ENCODE measurements around the gene PLEKHG2.

Gene PLEKHG2

DNA sequence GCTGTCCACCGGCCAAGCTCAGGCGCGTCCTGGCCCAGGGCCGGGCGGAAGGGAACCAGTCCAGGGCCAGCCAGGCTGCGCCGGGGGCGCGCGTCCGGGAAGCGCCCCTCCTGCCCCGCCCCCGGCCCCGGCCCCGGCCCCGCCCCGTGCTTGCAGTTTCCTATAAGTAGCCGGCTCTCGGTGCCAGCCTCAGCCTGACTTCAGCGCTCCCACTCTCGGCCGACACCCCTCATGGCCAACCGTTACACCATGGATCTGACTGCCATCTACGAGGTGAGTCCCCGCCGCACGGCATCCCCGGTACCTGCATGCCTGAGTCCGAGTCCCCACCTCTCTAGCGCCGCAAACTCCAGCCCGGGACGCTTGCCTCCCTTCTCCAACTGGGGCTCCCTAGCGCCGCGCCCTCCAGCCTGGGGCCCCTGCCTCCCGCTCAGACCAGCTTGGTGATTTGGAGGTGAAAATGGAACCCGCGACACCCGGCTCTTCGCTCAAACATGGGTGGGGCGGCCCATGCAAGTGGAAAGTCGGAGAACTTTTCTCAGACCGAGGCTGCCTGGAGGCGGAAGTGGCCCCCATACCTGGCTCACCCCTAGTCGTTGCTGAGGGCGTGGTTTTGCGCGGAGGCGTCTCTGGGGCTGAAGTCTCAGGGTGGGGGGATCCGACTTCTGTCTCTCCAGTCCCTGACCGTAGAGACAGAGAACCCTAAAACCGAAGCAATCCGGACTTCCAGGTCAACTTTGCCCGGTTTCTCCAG is 5.6 kb upstream of the PLEKHG2 start, which contains the start of gene ZFP36:
Gene ZFP36, plus strand, starts transcription at position 192 of the 754 bp plus-strand sequence. Its CDS starts 58 bp downstream, at position 250.
- no peak for FAIRE-seq

DNA sequence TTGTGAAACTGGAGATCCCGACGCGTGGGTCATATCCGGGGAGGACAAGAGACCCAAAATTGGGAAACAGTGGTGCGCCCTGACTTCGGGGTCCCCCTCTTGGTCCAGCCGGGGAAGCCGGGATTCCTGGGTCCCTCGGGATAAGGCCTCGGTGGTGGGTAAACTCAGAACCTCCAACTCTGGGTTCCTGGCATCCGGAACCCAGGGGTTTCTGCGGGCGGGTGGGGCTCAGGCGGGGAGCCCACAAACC is 5.1 kb upstream of the PLEKHG2 start:
- no peak for FAIRE-seq

DNA sequence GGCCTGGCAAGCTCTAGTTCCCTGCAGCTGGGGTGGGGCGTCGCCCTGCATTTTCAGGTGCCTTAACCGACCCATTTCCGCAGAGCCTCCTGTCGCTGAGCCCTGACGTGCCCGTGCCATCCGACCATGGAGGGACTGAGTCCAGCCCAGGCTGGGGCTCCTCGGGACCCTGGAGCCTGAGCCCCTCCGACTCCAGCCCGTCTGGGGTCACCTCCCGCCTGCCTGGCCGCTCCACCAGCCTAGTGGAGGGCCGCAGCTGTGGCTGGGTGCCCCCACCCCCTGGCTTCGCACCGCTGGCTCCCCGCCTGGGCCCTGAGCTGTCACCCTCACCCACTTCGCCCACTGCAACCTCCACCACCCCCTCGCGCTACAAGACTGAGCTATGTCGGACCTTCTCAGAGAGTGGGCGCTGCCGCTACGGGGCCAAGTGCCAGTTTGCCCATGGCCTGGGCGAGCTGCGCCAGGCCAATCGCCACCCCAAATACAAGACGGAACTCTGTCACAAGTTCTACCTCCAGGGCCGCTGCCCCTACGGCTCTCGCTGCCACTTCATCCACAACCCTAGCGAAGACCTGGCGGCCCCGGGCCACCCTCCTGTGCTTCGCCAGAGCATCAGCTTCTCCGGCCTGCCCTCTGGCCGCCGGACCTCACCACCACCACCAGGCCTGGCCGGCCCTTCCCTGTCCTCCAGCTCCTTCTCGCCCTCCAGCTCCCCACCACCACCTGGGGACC is 4.6 kb upstream of the PLEKHG2 start:
- no peak for FAIRE-seq

DNA sequence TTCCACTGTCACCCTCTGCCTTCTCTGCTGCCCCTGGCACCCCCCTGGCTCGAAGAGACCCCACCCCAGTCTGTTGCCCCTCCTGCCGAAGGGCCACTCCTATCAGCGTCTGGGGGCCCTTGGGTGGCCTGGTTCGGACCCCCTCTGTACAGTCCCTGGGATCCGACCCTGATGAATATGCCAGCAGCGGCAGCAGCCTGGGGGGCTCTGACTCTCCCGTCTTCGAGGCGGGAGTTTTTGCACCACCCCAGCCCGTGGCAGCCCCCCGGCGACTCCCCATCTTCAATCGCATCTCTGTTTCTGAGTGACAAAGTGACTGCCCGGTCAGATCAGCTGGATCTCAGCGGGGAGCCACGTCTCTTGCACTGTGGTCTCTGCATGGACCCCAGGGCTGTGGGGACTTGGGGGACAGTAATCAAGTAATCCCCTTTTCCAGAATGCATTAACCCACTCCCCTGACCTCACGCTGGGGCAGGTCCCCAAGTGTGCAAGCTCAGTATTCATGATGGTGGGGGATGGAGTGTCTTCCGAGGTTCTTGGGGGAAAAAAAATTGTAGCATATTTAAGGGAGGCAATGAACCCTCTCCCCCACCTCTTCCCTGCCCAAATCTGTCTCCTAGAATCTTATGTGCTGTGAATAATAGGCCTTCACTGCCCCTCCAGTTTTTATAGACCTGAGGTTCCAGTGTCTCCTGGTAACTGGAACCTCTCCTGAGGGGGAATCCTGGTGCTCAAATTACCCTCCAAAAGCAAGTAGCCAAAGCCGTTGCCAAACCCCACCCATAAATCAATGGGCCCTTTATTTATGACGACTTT is 3.9 kb upstream of the PLEKHG2 start:
- no peak for FAIRE-seq

DNA sequence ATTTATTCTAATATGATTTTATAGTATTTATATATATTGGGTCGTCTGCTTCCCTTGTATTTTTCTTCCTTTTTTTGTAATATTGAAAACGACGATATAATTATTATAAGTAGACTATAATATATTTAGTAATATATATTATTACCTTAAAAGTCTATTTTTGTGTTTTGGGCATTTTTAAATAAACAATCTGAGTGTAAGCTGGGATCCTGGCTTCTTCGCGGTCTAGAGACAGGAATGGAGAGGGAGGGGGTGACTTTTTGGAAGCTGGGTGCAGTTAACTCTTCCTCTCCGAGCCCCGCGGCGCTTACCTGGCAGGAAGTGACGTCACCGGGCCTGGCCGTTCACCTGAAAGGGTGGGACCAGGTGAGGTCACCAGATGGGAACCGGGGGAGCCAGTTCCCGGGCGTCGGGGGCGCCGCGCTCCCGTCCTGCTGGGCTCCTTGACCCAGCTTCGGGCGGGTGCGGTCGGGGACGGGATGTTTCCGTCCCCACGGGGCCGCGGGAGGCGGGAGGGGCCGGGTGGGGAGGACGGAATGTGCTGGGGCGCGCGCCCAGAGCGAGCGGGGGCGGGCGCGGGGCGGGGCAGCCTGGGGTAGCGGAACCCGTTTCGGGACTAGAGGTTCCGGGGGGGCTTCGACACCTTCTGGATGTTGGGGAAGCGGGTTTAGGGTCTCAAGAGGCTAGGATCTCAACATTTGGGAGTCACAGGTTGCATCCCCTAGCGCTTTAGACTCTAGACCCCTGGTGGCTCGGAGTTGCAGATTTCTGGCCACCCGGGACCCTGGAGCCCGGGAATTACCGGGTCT is 3.1 kb upstream of the PLEKHG2 start:
- FAIRE-seq: peak; percentile 70

DNA sequence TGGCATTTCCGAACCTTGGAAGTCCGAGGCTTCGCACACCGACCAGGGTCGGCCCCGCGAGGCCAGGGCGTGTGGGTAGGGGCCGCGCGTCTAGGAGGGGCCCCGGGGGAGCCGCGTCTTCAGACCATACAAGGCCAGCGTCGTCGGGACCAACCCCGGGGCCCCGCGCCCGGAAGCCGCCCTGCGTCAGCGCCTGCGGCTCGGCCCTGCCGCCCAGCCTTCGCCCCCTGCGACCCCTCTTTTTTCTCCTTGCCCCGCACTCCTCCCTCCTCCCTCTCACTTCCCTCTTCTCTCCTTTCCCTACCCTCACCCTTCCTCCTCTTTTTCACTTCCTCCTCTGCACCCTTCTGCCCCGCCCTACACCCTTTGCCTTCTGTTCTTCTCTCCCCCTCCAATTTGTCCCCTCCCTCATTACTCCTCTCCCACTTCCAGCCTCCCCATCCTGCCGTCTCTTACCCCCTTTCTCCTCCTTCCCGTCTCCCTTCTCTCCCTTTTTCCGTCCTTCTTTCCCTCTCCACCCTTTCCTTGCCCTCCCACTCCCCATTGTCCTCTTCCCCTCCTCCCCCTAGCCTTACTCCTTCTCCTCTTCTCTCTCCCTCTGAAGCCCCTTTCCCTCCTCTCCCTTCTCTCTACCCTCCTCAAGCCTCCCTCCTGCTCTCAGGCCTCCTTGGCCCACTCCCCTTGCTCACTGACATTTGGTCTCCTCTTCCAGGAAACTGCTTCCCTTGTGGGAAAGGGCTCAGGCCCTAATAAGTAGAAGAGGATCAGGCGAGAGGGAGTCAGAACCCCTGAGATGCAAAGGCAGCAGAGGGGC is 2.2 kb upstream of the PLEKHG2 start:
- no peak for FAIRE-seq

DNA sequence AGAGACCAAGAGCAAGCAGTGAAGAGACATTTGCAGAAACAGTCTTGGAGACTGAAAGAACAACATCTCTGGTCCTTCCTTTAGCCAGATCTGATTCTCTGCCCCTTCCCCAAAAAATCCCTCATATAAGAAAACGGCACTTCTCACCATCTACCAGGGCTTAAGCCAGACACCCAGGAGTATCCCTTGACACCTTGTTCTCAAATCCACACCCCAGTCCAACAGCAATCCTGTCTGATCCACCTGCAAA is 1.7 kb upstream of the PLEKHG2 start:
- FAIRE-seq: no peak

DNA sequence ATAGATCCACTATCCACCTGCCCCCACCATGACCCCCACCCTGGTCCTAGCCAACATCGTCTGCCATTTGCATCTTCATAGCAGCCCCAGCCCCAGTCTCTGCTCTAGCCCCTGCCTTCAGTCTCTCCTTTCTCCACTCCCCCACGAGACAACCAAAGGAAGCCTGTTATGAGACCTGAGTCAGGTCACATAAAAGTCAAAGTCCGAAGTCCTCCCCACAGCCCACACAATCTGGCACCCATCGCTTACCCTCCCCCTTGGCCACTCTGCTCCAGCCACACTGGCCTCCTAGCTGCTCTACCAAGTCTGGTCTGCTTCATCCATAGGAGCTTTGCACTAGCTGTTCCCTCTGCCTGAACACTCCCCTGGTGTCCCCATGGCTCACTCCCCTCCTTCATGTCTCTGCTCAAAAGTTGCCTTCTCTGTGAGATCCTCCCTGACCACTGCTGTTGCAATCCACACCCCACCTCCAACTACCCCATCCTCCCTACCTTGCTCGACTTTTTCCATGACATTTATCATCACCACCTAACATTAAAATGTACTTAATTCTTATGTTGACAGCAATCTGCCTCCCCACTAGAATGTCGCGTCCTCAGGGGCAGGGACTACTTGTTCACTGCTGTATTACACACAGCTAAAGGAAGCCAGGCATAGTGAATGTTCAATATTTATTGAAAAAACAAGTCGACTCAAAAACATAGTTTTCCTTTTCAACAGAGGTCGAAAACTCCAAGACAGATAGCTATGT is 1.2 kb upstream of the PLEKHG2 start:
- FAIRE-seq: no peak

DNA sequence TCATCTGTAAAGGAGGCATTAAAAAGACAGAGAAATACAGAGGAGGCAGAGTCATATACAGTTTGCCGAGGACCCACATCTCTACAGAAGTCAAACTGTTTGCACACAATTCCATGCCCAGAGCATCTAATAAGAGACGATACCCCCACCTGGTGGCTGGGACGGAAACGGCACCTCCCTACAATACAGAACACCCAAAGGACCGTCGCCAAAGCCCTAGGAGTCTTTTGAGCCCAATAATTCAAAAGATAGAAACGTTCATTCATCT is 703 bp upstream of the PLEKHG2 start:
- FAIRE-seq: no peak

DNA sequence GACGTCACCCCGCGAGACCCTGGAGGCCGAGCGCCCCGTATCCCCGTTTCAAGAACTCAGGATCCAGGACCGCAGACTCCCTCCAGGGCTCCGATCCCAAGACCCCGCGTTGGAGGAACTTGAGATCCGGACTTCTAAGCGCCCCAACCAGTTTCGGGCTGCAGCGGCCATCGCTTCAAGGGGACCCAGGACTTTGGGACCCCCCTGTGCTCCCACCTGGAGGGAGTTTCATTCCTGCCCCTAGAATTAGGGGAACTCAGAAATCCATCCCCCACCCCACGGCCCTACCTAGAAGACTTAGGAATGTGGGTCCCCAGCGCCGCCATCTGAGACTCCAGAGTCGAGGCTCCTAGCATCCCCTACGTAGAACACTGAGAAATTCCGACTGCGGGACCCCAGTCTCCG is 400 bp downstream of the PLEKHG2 start:
- no peak for FAIRE-seq

DNA sequence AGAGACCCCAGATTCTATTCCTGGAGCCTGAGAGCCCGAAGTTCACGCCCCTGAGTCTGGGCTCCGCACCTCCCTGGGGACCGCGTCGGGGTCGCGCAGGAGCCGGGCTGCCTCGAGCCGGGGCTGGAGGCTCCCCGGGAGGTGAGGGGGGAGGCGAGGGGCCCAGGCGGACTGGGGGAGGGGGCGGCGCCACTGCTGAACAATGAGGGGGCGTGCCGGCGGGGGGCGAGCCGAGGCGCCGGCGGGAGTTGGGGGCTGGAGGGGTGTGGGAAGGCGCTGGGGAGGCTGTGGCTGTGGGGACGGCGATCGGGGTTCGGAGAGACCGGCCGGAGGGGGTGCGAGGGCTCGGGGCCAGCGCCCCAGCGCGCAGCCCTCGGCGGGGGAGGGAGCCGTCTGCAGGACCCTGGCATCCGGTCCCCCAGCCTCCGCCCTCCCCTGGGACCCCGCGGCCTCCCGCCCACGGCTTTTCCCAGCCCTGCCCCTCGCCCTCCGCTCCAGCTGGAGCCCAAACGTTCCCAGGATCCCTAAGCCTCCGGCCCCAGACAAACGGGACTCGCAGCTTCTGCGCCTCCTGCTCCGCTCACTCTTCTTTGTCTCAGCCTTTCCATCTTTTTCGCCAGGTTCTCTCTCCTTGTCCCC is 922 bp downstream of the PLEKHG2 start:
- no peak for FAIRE-seq

DNA sequence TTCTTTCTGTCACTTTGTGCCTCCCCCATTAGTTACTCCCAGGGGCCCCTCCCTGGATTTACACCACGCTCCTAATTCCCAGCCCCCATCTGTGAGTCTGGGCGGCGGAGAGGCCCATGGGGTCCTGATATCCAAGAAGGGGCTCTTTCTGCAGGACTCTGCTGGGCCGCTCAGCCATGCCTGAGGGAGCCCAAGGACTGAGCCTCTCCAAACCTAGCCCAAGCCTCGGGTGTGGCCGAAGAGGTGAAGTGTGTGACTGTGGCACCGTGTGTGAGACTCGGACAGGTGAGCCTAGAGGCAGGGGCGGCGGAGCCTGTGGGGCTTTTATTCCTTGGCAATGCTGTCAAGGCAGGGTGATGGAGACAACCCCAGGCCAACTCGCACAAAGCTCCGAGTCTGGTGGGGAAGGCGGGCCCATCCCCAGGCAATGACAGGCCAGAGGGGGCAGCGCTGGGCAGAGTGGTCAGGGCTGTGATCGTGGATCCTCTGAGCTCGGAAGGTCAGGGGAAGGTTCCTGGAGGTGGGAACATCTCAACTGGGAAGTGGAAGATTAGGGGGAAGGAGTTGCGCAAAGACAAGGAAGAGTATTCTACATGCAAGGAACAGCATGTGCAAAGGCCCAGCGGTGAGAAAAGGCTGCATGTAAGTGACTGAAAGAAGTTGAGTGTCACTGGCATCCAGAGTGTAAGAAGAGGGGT is 1.6 kb downstream of the PLEKHG2 start:
- FAIRE-seq: no peak

DNA sequence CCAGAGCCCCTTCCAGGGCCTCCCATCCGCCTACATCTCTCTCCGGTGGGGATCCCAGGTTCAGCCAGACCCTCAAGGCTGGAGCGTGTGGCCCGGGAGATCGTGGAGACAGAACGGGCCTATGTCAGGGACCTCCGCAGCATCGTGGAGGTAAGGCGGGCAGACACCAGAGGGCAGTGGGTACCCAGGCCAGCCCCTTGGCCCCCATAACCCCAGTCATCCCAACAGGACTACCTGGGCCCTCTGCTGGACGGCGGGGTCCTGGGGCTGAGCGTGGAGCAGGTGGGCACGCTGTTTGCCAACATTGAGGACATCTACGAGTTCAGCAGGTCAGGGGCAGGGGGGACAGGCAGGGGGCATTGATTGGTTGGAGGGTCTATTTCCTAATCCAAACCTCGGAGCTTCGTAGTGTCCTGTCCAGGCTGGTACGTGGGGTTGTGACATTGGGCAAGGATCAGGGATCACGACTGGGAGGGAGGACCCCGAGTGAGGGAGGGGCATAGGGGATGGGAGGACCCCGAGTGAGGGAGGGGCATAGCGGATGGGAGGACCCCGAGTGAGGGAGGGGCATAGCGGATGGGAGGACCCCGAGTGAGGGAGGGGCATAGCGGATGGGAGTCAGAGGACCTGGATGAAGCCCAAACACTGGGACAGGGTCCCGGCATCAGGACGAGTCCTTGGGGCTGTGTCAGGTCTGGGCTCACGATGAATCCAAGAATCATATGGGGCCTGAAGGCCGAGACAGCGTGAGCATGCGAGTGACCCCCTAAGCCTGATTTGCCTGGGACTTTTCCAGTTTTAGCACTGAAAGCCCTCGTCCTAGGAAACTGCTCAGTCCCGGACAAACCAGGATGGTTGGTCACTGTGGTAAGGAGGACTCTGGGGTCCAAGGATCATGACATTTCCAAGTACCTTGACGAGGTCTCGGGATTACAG is 2.9 kb downstream of the PLEKHG2 start:
- no peak for FAIRE-seq

DNA sequence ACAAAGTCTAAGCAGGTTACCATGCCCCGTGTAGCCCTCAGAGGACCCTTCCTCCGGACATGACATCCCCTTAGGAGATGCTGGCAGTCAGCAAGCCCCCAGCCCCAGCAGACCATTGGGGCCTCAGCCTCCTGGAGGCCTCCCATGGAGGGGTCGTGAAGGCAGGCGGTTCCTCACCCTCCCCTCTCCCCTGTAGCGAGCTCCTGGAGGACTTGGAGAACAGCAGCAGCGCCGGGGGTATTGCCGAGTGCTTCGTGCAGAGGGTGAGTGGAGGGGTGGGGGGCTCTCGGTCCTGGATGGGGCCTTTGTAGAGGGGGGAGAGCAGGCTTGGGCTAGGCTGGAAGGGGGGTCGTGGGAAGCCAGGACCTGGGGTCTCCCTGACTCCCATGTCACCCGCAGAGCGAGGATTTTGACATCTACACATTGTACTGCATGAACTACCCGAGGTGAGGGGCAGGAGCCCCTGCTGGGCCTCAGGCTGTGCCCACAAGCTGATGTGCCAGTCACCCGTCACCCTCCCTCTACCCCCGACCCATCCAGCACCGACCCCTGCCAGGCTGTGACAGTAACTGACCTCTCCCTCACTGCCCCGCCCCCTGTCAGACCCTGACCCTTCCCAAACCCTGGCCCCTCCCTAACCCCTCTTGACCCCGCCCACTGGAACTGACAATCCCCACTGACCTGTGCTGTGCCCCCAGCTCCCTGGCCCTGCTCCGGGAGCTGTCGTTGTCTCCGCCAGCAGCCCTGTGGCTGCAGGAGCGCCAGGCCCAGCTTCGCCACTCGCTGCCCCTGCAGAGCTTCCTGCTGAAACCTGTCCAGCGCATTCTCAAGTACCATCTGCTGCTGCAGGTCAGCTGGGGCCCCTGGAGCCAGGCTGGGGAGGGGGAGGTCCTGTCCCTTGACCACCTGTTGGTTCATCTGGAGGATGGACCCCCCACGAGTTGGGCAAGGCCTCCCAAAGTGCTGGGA is 4.0 kb downstream of the PLEKHG2 start:
- FAIRE-seq: no peak

DNA sequence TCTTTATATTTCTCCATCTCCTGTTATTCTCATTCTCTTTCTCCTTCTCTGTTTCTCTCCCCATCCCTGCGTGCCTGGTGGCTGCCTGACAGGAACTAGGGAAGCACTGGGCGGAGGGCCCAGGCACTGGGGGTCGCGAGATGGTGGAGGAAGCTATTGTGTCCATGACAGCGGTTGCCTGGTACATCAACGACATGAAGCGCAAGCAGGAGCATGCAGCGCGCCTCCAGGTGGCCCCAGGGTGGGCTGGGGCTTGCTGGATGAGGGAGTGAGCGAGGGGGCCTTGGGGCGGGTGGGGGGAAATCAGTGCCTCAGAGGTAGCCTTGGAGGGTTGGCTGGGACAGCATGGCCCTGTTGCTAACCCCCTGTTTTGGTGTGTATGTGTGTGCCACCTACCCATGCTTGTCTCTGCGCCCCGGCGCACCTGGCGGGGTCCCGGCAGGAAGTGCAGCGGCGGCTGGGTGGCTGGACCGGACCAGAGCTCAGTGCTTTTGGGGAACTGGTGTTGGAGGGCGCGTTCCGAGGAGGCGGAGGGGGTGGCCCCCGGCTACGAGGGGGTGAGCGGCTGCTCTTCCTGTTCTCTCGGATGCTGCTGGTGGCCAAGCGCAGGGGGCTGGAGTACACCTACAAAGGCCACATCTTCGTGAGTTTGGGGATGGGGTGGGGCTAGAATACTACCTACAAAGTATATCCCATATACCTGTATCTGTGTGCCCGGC is 5.2 kb downstream of the PLEKHG2 start:
- FAIRE-seq: no peak

DNA sequence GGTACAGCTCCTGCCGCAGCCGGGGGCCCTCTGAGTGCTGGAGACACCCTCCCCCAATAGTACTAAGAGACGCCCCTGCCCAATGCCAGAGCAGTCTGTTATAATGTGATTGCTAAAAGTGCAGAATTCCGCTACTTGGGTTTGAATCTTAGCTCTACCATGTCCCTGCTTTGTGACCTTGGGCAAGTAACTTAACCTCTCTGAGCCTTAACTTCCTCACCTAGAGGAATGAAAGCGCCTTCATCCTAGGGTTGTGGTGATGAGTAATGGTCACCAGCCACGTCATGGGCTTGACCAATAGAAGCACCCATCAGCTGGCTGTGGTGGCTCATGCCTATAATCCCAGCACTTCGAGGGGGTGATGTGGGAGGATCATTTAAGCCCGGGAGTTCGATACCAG is 6.5 kb downstream of the PLEKHG2 start:
- FAIRE-seq: no peak

DNA sequence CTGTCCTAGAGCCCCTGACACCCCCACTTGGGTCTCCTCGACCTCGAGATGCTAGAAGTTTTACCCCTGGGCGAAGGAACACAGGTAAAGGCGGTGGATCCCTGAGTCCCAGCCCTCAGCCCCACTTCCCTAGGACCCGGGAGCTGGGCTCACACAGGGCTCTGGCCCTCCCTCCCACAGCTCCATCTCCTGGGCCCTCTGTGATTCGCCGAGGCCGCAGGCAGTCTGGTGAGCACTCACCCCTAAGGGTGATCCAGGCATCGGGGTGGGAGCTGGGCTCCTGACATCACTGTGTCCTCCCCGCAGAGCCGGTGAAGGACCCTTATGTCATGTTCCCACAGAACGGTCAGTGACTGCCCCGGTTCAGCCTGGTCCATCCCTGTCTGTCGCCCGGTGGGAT is 8.3 kb downstream of the PLEKHG2 start:
- no peak for FAIRE-seq

DNA sequence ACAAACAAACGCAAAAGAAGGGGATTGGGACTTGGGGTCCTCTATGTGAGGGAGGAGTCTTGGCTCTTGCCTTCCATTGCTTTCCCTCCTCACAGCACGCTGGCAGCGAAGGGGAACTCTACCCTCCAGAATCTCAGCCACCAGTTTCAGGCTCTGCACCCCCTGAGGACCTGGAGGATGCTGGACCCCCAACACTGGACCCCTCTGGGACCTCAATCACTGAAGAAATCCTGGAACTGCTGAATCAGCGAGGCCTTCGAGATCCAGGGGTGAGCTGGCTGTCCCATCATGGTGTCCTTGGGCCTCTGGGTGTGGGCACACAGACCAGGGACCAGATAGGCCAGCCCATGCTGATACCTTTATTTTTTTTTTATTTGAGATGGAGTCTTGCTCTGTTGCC is 9.6 kb downstream of the PLEKHG2 start:
- no peak for FAIRE-seq

Measured in endometrium (tissue), 2 donors.